ENCODE results near the gene LRRC47. TPM values are rescaled to one million over a fixed set of nuclear protein-coding genes. Genes with fewer than 3 reads are reported as not detected.

The LRRC47 gene
- total and polyA plus RNA-seq, 5 experiments from 2014 or later, result 23.9 to 52.6 (median 34.9) TPM

- ATAC-seq (no peak), DNase-seq (no peak)
- Mint-ChIP-seq H3K36me3 (peaks cover 0 to 14% (median 3%) of the 10 kb centered on the region in 3 donors), H3K27me3 (peaks cover 0 to 1% (median 0%) of the 10 kb centered on the region in 5 donors), H3K4me1 (peaks cover 16 to 40% (median 35%) of the 10 kb centered on the region in 4 donors), H3K4me3 (peak overlapping the region; percentile 66 to 84 (median 72)), H3K9me3 (peaks cover 0 to 3% (median 0%) of the 10 kb centered on the region in 9 donors), H3K27ac (peak overlapping the region in 4 of 10 donors; percentile 26 to 79 (median 60))
- POLR2A ChIA-PET, result no interaction called here
Measured at GRCh38 chr1:3747522-3747848, 48.8 kb downstream of the LRRC47 start.

GRCh38 chr1:3746830-3747521 is 49.3 kb downstream of the LRRC47 start:
- Mint-ChIP-seq H3K4me3 (peak overlapping the region; percentile 74 to 86 (median 82)), H3K4me1 (peaks cover 16 to 42% (median 35%) of the 10 kb centered on the region in 4 donors), H3K27me3 (peaks cover 0 to 1% (median 0%) of the 10 kb centered on the region in 5 donors), H3K27ac (peak overlapping the region in 5 of 10 donors; percentile 53 to 92 (median 89)), H3K9me3 (peaks cover 0 to 3% (median 0%) of the 10 kb centered on the region in 9 donors), H3K36me3 (peaks cover 0 to 19% (median 3%) of the 10 kb centered on the region in 3 donors)
- ATAC-seq, result peak; percentile 95 to 97
- POLR2A ChIA-PET, result interaction anchor here (1.3 kb wide), 1 partner anchor 49 kb away, joined by 3 read pairs; the partner anchor contains the start of gene LRRC47
- peak; percentile 76 to 91 (median 83) for DNase-seq

GRCh38 chr1:3746389-3746829 is 49.9 kb downstream of the LRRC47 start:
- Mint-ChIP-seq H3K9me3 (peaks cover 0 to 3% (median 0%) of the 10 kb centered on the region in 9 donors), H3K27me3 (peaks cover 0 to 1% (median 0%) of the 10 kb centered on the region in 5 donors), H3K27ac (peak overlapping the region in 9 of 10 donors; percentile 53 to 92 (median 81)), H3K4me3 (peak overlapping the region; percentile 74 to 86 (median 82)), H3K4me1 (peaks cover 18 to 44% (median 35%) of the 10 kb centered on the region in 4 donors), H3K36me3 (peaks cover 0 to 24% (median 3%) of the 10 kb centered on the region in 3 donors)
- POLR2A ChIA-PET, result interaction anchor here (1.3 kb wide), 1 partner anchor 50 kb away, joined by 3 read pairs; the partner anchor contains the start of gene LRRC47
- DNase-seq (peak in 3 of 10 donors; percentile 4 to 13 (median 10)), ATAC-seq (no peak)

- peaks cover 0 to 25% (median 4%) of the 10 kb centered on the region in 3 donors for H3K36me3 Mint-ChIP-seq
- POLR2A ChIA-PET, result interaction anchor here (1.3 kb wide), 1 partner anchor 50 kb away, joined by 3 read pairs; the partner anchor contains the start of gene LRRC47
- H3K9me3 Mint-ChIP-seq, result peaks cover 0 to 3% (median 0%) of the 10 kb centered on the region in 9 donors
- H3K4me1 Mint-ChIP-seq, result peaks cover 18 to 44% (median 35%) of the 10 kb centered on the region in 4 donors
- peak overlapping the region; percentile 47 to 92 (median 78) for H3K27ac Mint-ChIP-seq
- ATAC-seq, result no peak
- H3K4me3 Mint-ChIP-seq, result peak overlapping the region; percentile 74 to 86 (median 82)
- DNase-seq, result no peak
- no peaks in the 10 kb centered on the region for H3K27me3 Mint-ChIP-seq
Measured at GRCh38 chr1:3745590-3746381, 50.5 kb downstream of the LRRC47 start.

- peaks cover 0 to 3% (median 0%) of the 10 kb centered on the region in 9 donors for H3K9me3 Mint-ChIP-seq
- no peaks in the 10 kb centered on the region for H3K27me3 Mint-ChIP-seq
- H3K4me1 Mint-ChIP-seq, result peaks cover 18 to 44% (median 35%) of the 10 kb centered on the region in 4 donors
- H3K36me3 Mint-ChIP-seq, result peaks cover 0 to 25% (median 6%) of the 10 kb centered on the region in 3 donors
- peak overlapping the region in 4 of 10 donors; percentile 47 to 86 (median 68) for H3K27ac Mint-ChIP-seq
- POLR2A ChIA-PET, result interaction anchor here (1.1 kb wide), 1 partner anchor 9 kb away, joined by 3 read pairs; no protein-coding TSS in a partner anchor
- peak overlapping the region in 7 of 10 donors; percentile 4 to 86 (median 80) for H3K4me3 Mint-ChIP-seq
- DNase-seq (no peak), ATAC-seq (no peak)
Measured at GRCh38 chr1:3745071-3745470, 51.2 kb downstream of the LRRC47 start.

- Mint-ChIP-seq H3K36me3 (peaks cover 0 to 25% (median 6%) of the 10 kb centered on the region in 3 donors), H3K27me3 (no peaks in the 10 kb centered on the region), H3K27ac (peak overlapping the region in 2 of 10 donors; percentile 47 to 61), H3K4me3 (peak overlapping the region in 1 of 10 donors; percentile 86), H3K9me3 (peaks cover 0 to 3% (median 0%) of the 10 kb centered on the region in 9 donors), H3K4me1 (peaks cover 18 to 44% (median 35%) of the 10 kb centered on the region in 4 donors)
- ATAC-seq (no peak), DNase-seq (no peak)
- POLR2A ChIA-PET, result interaction anchor here (1.1 kb wide), 1 partner anchor 9 kb away, joined by 3 read pairs; no protein-coding TSS in a partner anchor
Measured at GRCh38 chr1:3744646-3745045, 51.7 kb downstream of the LRRC47 start.

- Mint-ChIP-seq H3K4me3 (no peak overlapping the region), H3K4me1 (peaks cover 18 to 44% (median 35%) of the 10 kb centered on the region in 4 donors), H3K36me3 (peaks cover 0 to 25% (median 6%) of the 10 kb centered on the region in 3 donors), H3K27me3 (no peaks in the 10 kb centered on the region), H3K9me3 (peaks cover 0 to 3% (median 0%) of the 10 kb centered on the region in 9 donors), H3K27ac (peak overlapping the region in 1 of 10 donors; percentile 55)
- POLR2A ChIA-PET, result no interaction called here
- no peak for ATAC-seq
- no peak for DNase-seq
Measured at GRCh38 chr1:3743826-3744225, 52.5 kb downstream of the LRRC47 start.

GRCh38 chr1:3743421-3743820 is 52.9 kb downstream of the LRRC47 start:
- Mint-ChIP-seq H3K4me3 (peak overlapping the region in 1 of 10 donors; percentile 2), H3K27ac (no peak overlapping the region)

GRCh38 chr1:3742439-3743298 is 53.6 kb downstream of the LRRC47 start:
- H3K36me3 Mint-ChIP-seq, result peaks cover 0 to 25% (median 6%) of the 10 kb centered on the region in 3 donors
- peaks cover 18 to 37% (median 27%) of the 10 kb centered on the region in 4 donors for H3K4me1 Mint-ChIP-seq
- POLR2A ChIA-PET, result no interaction called here
- no peak for ATAC-seq
- no peak for DNase-seq
- H3K9me3 Mint-ChIP-seq, result peaks cover 0 to 3% (median 0%) of the 10 kb centered on the region in 9 donors
- H3K4me3 Mint-ChIP-seq, result no peak overlapping the region
- no peak overlapping the region for H3K27ac Mint-ChIP-seq
- H3K27me3 Mint-ChIP-seq, result no peaks in the 10 kb centered on the region

More at GRCh38 chr1:3743421-3743820, 52.9 kb downstream of the LRRC47 start:
- ATAC-seq, result no peak
- H3K27me3 Mint-ChIP-seq, result no peaks in the 10 kb centered on the region
- H3K4me1 Mint-ChIP-seq, result peaks cover 18 to 44% (median 34%) of the 10 kb centered on the region in 4 donors
- POLR2A ChIA-PET, result no interaction called here
- no peak for DNase-seq
- peaks cover 0 to 3% (median 0%) of the 10 kb centered on the region in 9 donors for H3K9me3 Mint-ChIP-seq
- H3K36me3 Mint-ChIP-seq, result peaks cover 0 to 25% (median 6%) of the 10 kb centered on the region in 3 donors

- no peak for DNase-seq
- H3K27ac Mint-ChIP-seq, result no peak overlapping the region
Measured at GRCh38 chr1:3741566-3742438, 54.5 kb downstream of the LRRC47 start.

GRCh38 chr1:3740752-3741151 is 55.5 kb downstream of the LRRC47 start:
- H3K4me3 Mint-ChIP-seq, result no peak overlapping the region
- ATAC-seq (no peak), DNase-seq (no peak)
- H3K27me3 Mint-ChIP-seq, result no peaks in the 10 kb centered on the region
- peaks cover 14 to 24% (median 16%) of the 10 kb centered on the region in 4 donors for H3K4me1 Mint-ChIP-seq
- peaks cover 0 to 3% (median 0%) of the 10 kb centered on the region in 9 donors for H3K9me3 Mint-ChIP-seq
- no peak overlapping the region for H3K27ac Mint-ChIP-seq
- peaks cover 0 to 34% (median 14%) of the 10 kb centered on the region in 3 donors for H3K36me3 Mint-ChIP-seq
- POLR2A ChIA-PET, result no interaction called here

More at GRCh38 chr1:3741566-3742438, 54.5 kb downstream of the LRRC47 start:
- POLR2A ChIA-PET, result no interaction called here
- Mint-ChIP-seq H3K4me1 (peaks cover 18 to 35% (median 24%) of the 10 kb centered on the region in 4 donors), H3K36me3 (peaks cover 0 to 25% (median 14%) of the 10 kb centered on the region in 3 donors), H3K9me3 (peaks cover 0 to 3% (median 0%) of the 10 kb centered on the region in 9 donors), H3K27me3 (no peaks in the 10 kb centered on the region), H3K4me3 (no peak overlapping the region)
- no peak for ATAC-seq

Data from naive thymus-derived CD8-positive, alpha-beta T cell (primary cell).